ENCODE results near the gene SCAMP1.

- TF ChIP-seq, protein P1, sequence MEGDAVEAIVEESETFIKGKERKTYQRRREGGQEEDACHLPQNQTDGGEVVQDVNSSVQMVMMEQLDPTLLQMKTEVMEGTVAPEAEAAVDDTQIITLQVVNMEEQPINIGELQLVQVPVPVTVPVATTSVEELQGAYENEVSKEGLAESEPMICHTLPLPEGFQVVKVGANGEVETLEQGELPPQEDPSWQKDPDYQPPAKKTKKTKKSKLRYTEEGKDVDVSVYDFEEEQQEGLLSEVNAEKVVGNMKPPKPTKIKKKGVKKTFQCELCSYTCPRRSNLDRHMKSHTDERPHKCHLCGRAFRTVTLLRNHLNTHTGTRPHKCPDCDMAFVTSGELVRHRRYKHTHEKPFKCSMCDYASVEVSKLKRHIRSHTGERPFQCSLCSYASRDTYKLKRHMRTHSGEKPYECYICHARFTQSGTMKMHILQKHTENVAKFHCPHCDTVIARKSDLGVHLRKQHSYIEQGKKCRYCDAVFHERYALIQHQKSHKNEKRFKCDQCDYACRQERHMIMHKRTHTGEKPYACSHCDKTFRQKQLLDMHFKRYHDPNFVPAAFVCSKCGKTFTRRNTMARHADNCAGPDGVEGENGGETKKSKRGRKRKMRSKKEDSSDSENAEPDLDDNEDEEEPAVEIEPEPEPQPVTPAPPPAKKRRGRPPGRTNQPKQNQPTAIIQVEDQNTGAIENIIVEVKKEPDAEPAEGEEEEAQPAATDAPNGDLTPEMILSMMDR (IDR thresholded peaks at IDR 0.05), result no peak
- TF ChIP-seq POLR2A (IDR thresholded peaks at IDR 0.05) (no peak), POLR2AphosphoS5 (IDR thresholded peaks at IDR 0.05) (no peak)
Measured at GRCh38 chr5:78430866-78431265, 70.4 kb downstream of the SCAMP1 start.

All from breast epithelium (tissue), 3 donors.